Body of pancreas (tissue), 4 donors: Measurements from ENCODE around the gene SENP8.
A peak's percentile ranks its signal among the peaks of the same experiment; 100 is the strongest.

Experiments used
- POLR2A ChIP-seq, 3 donors: fragments of 450-650 bp; IDR thresholded peaks; one replicate each; pipeline ENCODE4 v1.6.1; 2016; ENCODE audit warnings: antibody characterized with exemption in 3 of 3, mild to moderate bottlenecking in 2 of 3
- TF ChIP-seq, protein P1 (sequence below), 7 experiments: fragments of 450-650 bp in 4 of 7; fragments of 200-600 bp in 3 of 7; sonication (generic) in 3 of 7; IDR thresholded peaks; one replicate each; pipeline ENCODE4 v1.5.1; 2016 to 2019; ENCODE audit warnings: antibody characterized with exemption in 7 of 7

- TF ChIP-seq, protein P1, sequence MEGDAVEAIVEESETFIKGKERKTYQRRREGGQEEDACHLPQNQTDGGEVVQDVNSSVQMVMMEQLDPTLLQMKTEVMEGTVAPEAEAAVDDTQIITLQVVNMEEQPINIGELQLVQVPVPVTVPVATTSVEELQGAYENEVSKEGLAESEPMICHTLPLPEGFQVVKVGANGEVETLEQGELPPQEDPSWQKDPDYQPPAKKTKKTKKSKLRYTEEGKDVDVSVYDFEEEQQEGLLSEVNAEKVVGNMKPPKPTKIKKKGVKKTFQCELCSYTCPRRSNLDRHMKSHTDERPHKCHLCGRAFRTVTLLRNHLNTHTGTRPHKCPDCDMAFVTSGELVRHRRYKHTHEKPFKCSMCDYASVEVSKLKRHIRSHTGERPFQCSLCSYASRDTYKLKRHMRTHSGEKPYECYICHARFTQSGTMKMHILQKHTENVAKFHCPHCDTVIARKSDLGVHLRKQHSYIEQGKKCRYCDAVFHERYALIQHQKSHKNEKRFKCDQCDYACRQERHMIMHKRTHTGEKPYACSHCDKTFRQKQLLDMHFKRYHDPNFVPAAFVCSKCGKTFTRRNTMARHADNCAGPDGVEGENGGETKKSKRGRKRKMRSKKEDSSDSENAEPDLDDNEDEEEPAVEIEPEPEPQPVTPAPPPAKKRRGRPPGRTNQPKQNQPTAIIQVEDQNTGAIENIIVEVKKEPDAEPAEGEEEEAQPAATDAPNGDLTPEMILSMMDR (IDR thresholded peaks at IDR 0.05), result no peak
- peak; percentile 50 to 75 (median 61) for TF ChIP-seq POLR2A (IDR thresholded peaks at IDR 0.05)
Measured at GRCh38 chr15:72117486-72118016, 652 bp upstream of the SENP8 start.
